Activated naive CD4-positive, alpha-beta T cell treated with anti-CD3 and anti-CD28 coated beads for 36 hours (primary cell): ENCODE measurements around the gene TMEM132D. TPM values are rescaled to one million over a fixed set of nuclear protein-coding genes. Genes with fewer than 3 reads are reported as not detected.

Source experiments
- CTCF ChIA-PET: fragments of 350-600 bp; sonication (Branson Sonifier 250); formaldehyde crosslinking; loops from one replicate; lab custom pipeline; 2021; ENCODE audit warnings: antibody characterized with exemption; lab: Charles Lee
- DNase-seq: peaks from one replicate; pipeline ENCODE4 v3.0.0-alpha.2; 2020
- H3K27ac Mint-ChIP-seq: one replicate; pipeline ENCODE4 v1.8.0; 2021; ENCODE audit warnings: mild to moderate bottlenecking, mixed read lengths
- H3K27me3 Mint-ChIP-seq: one replicate; pipeline ENCODE4 v1.8.0; 2021; ENCODE audit warnings: low read depth, mixed read lengths
- H3K36me3 Mint-ChIP-seq: one replicate; pipeline ENCODE4 v1.8.0; 2021; ENCODE audit warnings: low read depth, mixed read lengths
- H3K4me1 Mint-ChIP-seq: one replicate; pipeline ENCODE4 v1.8.0; 2021; ENCODE audit warnings: low read depth, mixed read lengths
- H3K4me3 Mint-ChIP-seq: one replicate; pipeline ENCODE4 v1.8.0; 2021; ENCODE audit warnings: mild to moderate bottlenecking, moderate library complexity, mixed read lengths
- H3K9me3 Mint-ChIP-seq: one replicate; pipeline ENCODE4 v1.8.0; 2021; ENCODE audit warnings: mixed read lengths
- intact Hi-C: fragments of 100-400 bp; cut with micrococcal nuclease; formaldehyde crosslinking; loops from one replicate; pipeline ENCODE4 v1.15.1; 2023
- total RNA-seq, 2 experiments: library from RNA; stranded (reverse); gene quantifications; one replicate each; pipeline ENCODE4 v1.2.3, GENCODE V29; 2021

TMEM132D gene
- total RNA-seq, 2 experiments from 2014 or later: not detected

DNA sequence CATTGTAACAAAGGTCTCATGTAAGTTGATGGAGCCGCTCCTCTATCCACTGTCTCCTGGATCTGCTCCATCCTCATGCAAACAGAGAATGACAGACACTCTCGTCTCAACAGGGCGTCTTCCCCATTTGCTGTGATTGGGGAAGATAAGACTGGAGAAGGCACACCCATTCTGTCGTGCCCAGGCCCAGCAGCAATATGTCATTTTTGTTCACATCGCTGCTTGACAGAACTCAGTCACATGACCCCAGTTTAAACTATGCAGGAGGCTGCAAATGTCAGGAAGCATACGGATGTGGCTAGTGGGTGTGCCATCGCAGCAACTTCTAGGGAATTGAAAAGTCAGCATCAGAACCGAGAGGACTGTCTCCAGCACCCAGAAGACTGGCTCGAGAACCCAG, 290.5 kb downstream of the TMEM132D start:
- no peak for DNase-seq
- Mint-ChIP-seq H3K27ac (no peak overlapping the region), H3K4me1 (no peaks in the 10 kb centered on the region), H3K36me3 (no peaks in the 10 kb centered on the region), H3K9me3 (peaks cover 5% of the 10 kb centered on the region), H3K4me3 (no peak overlapping the region), H3K27me3 (no peaks in the 10 kb centered on the region)
- intact Hi-C loops: no loop called here
- CTCF ChIA-PET: no interaction called here

DNA sequence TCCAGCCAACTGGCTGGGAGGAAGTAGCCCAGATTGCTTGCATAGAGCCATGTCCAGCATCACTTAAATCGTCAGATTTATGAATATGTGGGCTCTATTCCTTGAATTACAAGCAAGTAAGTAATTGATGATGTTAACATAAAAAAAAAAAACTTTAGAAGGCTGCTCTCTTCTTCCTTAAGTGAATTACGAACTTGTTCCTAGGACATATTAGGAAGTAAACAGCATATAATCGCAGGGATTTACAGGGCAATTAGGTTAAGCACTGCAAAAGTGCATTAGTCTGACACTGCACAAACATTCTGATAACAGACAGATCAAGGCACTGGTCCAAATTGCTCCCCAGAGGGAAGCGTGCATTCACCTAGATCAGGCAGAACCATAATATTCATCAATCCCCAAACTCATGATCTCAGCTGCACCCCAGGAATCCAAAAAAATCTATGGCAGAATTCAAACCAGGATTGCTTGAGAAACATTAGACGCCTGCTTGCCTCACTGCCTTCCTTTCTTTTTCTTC, 293.2 kb downstream of the TMEM132D start:
- DNase-seq: no peak
- Mint-ChIP-seq H3K4me1 (no peaks in the 10 kb centered on the region), H3K36me3 (no peaks in the 10 kb centered on the region), H3K27ac (no peak overlapping the region), H3K4me3 (no peak overlapping the region), H3K9me3 (peaks cover 2% of the 10 kb centered on the region), H3K27me3 (no peaks in the 10 kb centered on the region)
- CTCF ChIA-PET: interaction anchor here (0.7 kb wide), 1 partner anchor 1732 kb away, joined by 4 read pairs; no protein-coding TSS in a partner anchor
- intact Hi-C loops: no loop called here

DNA sequence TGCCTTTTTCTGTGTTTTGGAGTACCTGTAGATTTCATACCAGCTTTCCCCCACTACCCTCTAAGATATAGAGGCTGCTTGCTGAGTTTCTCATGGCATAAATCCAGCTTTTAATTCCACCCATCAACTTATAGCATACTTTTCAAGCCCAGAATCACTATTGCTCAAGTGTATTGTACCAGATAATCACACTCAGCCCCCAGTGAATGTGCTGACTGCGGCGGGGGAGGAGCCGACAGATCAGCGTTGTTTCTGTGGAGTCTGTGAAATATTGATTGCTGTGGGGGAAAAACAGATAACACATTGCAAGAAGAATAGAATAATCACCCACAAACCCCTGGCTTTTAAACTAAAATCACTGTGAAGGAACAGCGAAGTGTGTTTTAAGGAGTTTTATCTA, 296.1 kb downstream of the TMEM132D start:
- no peak overlapping the region for H3K27ac Mint-ChIP-seq
- intact Hi-C loops: no loop called here
- peaks cover 7% of the 10 kb centered on the region for H3K9me3 Mint-ChIP-seq
- no peaks in the 10 kb centered on the region for H3K27me3 Mint-ChIP-seq
- no peak overlapping the region for H3K4me3 Mint-ChIP-seq
- no peak for DNase-seq
- H3K4me1 Mint-ChIP-seq: no peaks in the 10 kb centered on the region
- H3K36me3 Mint-ChIP-seq: no peaks in the 10 kb centered on the region
- CTCF ChIA-PET: no interaction called here

DNA sequence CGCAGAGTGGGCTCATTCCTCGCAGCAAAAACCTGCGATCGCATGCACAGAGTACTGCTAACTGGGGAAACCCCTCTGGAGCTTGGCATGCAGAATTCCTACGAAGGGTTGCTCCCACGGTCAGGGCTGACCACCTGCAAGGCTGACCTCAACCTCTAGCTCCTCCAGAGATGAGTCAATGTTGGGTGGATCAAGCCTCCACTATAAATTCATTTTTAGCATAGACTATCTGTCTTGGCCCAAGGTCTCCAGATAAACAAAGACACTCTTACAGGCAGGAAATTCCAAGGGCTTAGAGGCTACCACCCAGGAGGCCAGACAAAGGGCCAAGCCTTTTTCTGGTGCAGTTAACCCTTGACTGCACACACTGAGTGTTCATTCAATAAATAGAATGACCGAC, 296.5 kb downstream of the TMEM132D start:
- Mint-ChIP-seq H3K27me3 (no peaks in the 10 kb centered on the region), H3K36me3 (no peaks in the 10 kb centered on the region), H3K4me3 (no peak overlapping the region), H3K4me1 (no peaks in the 10 kb centered on the region), H3K9me3 (peaks cover 7% of the 10 kb centered on the region), H3K27ac (no peak overlapping the region)
- CTCF ChIA-PET: no interaction called here
- intact Hi-C loops: no loop called here
- no peak for DNase-seq

DNA sequence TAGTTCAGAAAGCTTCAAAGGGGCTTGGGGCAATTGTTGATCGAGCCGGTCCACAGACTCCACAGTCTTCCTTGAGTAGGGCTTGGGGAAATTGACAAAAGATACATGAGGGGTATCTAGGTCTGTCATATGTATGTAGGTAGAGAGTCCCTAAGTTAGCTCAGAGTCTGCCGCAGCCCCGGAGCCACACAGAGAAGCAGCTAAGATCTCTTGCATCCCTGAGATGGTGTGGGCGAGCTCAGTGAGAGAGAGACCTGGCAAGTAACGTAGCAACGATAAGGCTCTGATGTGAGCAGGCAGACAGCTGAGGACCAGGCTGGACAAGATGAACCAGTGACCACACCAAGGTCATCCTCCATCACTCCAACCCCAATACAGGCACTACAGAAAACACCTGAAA, 297.6 kb downstream of the TMEM132D start:
- H3K27ac Mint-ChIP-seq: no peak overlapping the region

DNA sequence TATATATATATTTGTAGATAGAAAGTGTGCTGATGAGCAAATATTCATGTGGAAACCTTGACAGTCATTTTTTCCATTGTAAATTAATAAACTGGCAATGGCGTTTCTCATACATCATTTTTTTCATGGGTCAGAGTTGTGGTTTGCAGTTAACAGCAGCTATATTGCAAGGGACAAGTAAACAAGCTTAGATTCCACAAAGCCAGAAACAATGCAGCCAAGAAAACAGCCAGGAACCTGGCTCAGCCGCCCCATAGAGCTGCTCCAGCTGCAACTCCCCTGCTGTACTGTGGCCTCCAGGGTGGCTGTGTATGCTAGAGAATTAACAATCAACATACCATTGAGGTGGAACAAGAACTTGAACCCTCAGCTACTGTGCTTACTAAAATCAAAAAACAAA, 298.2 kb downstream of the TMEM132D start:
- intact Hi-C loops: no loop called here
- no peak for DNase-seq
- no peaks in the 10 kb centered on the region for H3K4me1 Mint-ChIP-seq
- no peaks in the 10 kb centered on the region for H3K27me3 Mint-ChIP-seq
- H3K36me3 Mint-ChIP-seq: no peaks in the 10 kb centered on the region
- no peak overlapping the region for H3K4me3 Mint-ChIP-seq
- peaks cover 7% of the 10 kb centered on the region for H3K9me3 Mint-ChIP-seq
- H3K27ac Mint-ChIP-seq: no peak overlapping the region
- CTCF ChIA-PET: no interaction called here

More for the DNA sequence above, 297.6 kb downstream of the TMEM132D start:
- no peak overlapping the region for H3K4me3 Mint-ChIP-seq
- H3K9me3 Mint-ChIP-seq: peaks cover 7% of the 10 kb centered on the region
- H3K36me3 Mint-ChIP-seq: no peaks in the 10 kb centered on the region
- no peak for DNase-seq
- intact Hi-C loops: no loop called here
- no peaks in the 10 kb centered on the region for H3K27me3 Mint-ChIP-seq
- CTCF ChIA-PET: no interaction called here
- no peaks in the 10 kb centered on the region for H3K4me1 Mint-ChIP-seq

DNA sequence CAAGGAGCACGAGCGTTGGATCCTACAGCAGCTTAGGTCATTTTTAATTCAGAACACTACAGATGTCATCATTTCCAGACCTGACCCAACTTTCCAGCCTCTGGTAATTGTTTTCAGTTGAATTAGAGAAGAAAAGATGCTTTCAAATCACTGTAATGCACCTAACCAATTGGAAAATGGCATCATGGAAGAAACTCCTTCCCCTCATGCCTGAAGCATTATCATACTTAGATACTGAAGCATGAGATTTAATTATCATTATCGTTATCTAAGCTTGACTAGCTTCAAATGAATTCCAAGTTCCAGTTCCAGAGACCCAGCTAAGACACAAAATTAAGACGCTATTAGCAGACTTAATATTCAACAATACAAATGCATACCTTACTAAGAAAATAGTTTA, 299.3 kb downstream of the TMEM132D start:
- DNase-seq: no peak
- intact Hi-C loops: no loop called here
- Mint-ChIP-seq H3K36me3 (no peaks in the 10 kb centered on the region), H3K4me1 (no peaks in the 10 kb centered on the region), H3K9me3 (peaks cover 7% of the 10 kb centered on the region), H3K27ac (no peak overlapping the region), H3K4me3 (no peak overlapping the region), H3K27me3 (no peaks in the 10 kb centered on the region)
- CTCF ChIA-PET: no interaction called here

DNA sequence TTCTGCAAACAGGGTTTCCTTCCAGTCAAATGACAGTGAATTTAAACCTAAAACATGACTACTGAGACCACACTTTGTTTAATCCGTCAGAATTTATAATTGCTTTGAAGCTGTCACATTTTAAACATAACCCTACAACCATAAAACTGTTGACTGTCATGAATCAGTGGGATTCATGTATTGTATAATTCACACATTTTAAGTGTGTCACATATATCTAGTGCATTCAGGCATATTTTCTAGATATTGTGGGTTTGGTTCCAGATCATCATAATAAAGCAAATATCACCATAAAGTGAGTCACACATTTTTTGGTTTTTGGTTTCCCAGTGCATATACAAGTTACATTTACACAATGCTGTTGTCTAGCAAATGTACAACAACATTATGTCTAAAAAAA, 304.4 kb downstream of the TMEM132D start:
- CTCF ChIA-PET: no interaction called here
- H3K4me3 Mint-ChIP-seq: no peak overlapping the region
- no peaks in the 10 kb centered on the region for H3K27me3 Mint-ChIP-seq
- H3K27ac Mint-ChIP-seq: no peak overlapping the region
- intact Hi-C loops: no loop called here
- H3K4me1 Mint-ChIP-seq: no peaks in the 10 kb centered on the region
- no peaks in the 10 kb centered on the region for H3K36me3 Mint-ChIP-seq
- H3K9me3 Mint-ChIP-seq: peaks cover 7% of the 10 kb centered on the region
- DNase-seq: no peak

DNA sequence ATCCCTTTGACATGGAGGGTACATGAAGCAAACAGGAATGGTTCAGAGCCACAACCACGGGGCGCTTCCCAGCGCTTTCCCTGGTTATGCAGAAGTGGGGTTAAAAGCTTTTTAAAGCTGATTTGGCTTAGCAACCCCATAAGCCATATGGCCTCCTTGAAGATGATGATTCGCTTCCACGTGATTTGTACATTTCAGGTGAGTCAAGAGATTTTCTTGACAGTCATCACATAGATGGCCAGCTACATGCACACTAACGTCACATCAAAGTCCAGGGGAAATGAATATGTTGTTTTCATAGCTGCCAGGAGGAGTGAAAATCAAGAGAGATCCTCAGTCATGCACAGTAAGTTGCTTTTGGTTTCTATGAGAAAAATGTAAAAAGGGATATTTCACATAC, 309.7 kb downstream of the TMEM132D start:
- CTCF ChIA-PET: no interaction called here
- DNase-seq: no peak
- intact Hi-C loops: no loop called here
- Mint-ChIP-seq H3K36me3 (no peaks in the 10 kb centered on the region), H3K9me3 (peaks cover 1% of the 10 kb centered on the region), H3K27ac (no peak overlapping the region), H3K27me3 (no peaks in the 10 kb centered on the region), H3K4me1 (no peaks in the 10 kb centered on the region), H3K4me3 (no peak overlapping the region)

DNA sequence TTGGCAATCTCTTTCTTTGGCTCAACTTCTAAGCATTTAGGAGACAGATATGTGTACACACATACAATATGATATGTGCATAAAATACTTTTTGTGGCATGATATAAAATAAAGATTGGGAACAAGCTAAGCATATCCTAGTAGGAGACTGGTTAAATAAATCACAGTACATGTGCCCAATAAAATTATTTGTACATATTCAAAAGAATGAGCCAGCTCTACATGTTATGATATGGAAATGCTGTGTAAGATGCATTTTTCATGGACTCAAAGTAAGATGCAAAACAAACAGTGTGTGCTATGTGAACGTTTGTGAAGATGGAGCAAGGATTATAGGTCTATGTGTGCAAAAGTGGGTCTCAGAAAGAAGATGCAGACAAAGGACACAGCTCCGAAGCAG, 311.4 kb downstream of the TMEM132D start:
- no peaks in the 10 kb centered on the region for H3K27me3 Mint-ChIP-seq
- peaks cover 10% of the 10 kb centered on the region for H3K9me3 Mint-ChIP-seq
- H3K36me3 Mint-ChIP-seq: no peaks in the 10 kb centered on the region
- H3K4me1 Mint-ChIP-seq: no peaks in the 10 kb centered on the region
- intact Hi-C loops: no loop called here
- no peak overlapping the region for H3K27ac Mint-ChIP-seq
- DNase-seq: no peak
- H3K4me3 Mint-ChIP-seq: no peak overlapping the region
- CTCF ChIA-PET: interaction anchor here (0.7 kb wide), 1 partner anchor 130 kb away, joined by 3 read pairs; no protein-coding TSS in a partner anchor

DNA sequence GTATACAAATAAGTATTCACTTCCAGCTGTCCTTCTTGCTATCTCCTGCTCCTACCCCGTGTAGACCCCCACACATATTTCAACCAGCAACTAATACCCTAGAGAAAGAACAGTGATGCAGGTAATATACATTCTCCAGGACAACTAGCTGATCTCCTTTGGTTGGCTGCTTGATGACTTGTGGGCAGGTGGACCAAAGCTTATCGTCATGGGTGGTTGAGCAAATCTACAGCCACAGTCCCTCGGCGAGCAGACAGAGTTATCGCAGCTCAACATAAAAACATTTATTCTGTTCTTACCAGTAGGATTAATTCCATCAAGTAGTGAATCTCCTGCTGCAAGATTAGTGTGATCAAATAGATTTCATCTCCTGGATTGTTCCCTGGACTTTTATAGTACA, 314.3 kb downstream of the TMEM132D start:
- Mint-ChIP-seq H3K4me3 (no peak overlapping the region), H3K27ac (no peak overlapping the region), H3K36me3 (no peaks in the 10 kb centered on the region), H3K9me3 (peaks cover 14% of the 10 kb centered on the region), H3K27me3 (no peaks in the 10 kb centered on the region), H3K4me1 (no peaks in the 10 kb centered on the region)
- CTCF ChIA-PET: no interaction called here
- no peak for DNase-seq
- intact Hi-C loops: no loop called here

DNA sequence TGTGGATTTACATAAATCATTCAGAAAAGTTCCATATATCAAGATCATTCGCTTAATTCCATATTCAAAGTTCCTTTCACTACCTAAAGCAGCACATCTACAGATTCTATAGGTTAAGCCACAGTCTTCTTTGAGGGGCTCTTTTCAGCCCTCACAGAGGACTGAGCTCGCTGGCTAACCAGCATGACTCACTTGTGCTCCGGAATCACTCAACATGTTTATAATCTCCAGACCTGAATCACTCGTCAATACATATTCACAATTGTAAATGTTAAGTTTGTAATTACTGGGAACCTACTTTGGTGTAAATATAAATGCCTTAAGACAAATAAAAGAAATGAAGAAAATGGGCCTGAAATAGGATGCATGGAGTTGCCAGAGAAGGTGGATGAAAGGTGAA, 315.7 kb downstream of the TMEM132D start:
- intact Hi-C loops: no loop called here
- CTCF ChIA-PET: no interaction called here
- Mint-ChIP-seq H3K9me3 (peaks cover 14% of the 10 kb centered on the region), H3K27ac (no peak overlapping the region), H3K4me3 (no peak overlapping the region), H3K36me3 (no peaks in the 10 kb centered on the region), H3K27me3 (no peaks in the 10 kb centered on the region), H3K4me1 (no peaks in the 10 kb centered on the region)
- no peak for DNase-seq

DNA sequence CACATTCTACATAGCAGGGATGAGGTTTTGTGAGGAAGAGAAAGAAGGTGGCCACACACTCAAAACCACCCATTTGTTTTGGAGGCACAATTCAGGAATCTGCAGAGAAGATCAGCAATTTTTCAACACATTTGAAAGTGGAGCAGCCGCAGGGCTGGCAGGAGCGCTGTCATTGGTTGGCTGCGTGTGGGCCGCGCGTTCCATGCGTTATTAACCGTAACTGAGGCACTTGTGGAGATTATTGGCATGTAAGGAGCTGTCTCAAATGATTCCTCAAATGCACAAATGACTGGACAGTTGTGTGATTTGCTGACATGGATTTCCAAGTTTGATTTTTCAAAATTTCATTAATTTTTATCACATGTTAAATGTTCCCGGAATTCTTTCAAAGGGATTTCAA, 318.5 kb downstream of the TMEM132D start:
- Mint-ChIP-seq H3K4me1 (no peaks in the 10 kb centered on the region), H3K9me3 (peaks cover 17% of the 10 kb centered on the region), H3K27ac (no peak overlapping the region), H3K36me3 (no peaks in the 10 kb centered on the region), H3K27me3 (no peaks in the 10 kb centered on the region), H3K4me3 (no peak overlapping the region)
- DNase-seq: no peak
- CTCF ChIA-PET: no interaction called here
- intact Hi-C loops: no loop called here
